Activated T-cell treated with anti-CD3 and anti-CD28 coated beads, Interleukin-2, amount 50 U/mL, for 72 hours (primary cell): ENCODE measurements around the gene ZNF274. TPM values are rescaled to one million over a fixed set of nuclear protein-coding genes. Genes with fewer than 3 reads are reported as not detected.

Experiments used
- ATAC-seq, 2 donors: fragments of 150-1000 bp; cut with Tn5 transposase; replicated peaks in 1 of 2; 2 replicates each; pipeline ENCODE4 v1.10.0; 2021; ENCODE audit warnings: moderate library complexity in 2 of 2, mild to moderate bottlenecking in 1 of 2
- DNase-seq, 2 donors: peaks; one replicate each; pipeline ENCODE4 v3.0.0; 2021 to 2022; ENCODE audit warnings: mixed read lengths in 1 of 2
- H3K27ac Mint-ChIP-seq: one replicate; pipeline ENCODE4 v1.8.0; 2022; ENCODE audit warnings: mild to moderate bottlenecking, moderate library complexity, mixed read lengths
- H3K27me3 Mint-ChIP-seq: one replicate; pipeline ENCODE4 v1.8.0; 2022; ENCODE audit warnings: low read depth, mixed read lengths
- H3K36me3 Mint-ChIP-seq, 2 donors: one replicate each; pipeline ENCODE4 v1.8.0; 2022; ENCODE audit warnings: mixed read lengths in 2 of 2, mild to moderate bottlenecking in 1 of 2; ENCODE audit not compliant: insufficient read depth in 2 of 2
- H3K4me1 Mint-ChIP-seq: one replicate; pipeline ENCODE4 v1.8.0; 2022; ENCODE audit warnings: low read depth, mixed read lengths
- H3K4me3 Mint-ChIP-seq, 2 donors: one replicate each; pipeline ENCODE4 v1.8.0; 2022; ENCODE audit warnings: mild to moderate bottlenecking in 2 of 2, mixed read lengths in 2 of 2, moderate library complexity in 2 of 2
- H3K9me3 Mint-ChIP-seq, 2 donors: one replicate each; pipeline ENCODE4 v1.8.0; 2022; ENCODE audit warnings: mixed read lengths in 2 of 2
- total RNA-seq, 2 donors: library from RNA; stranded (reverse); gene quantifications; one replicate each; pipeline ENCODE4 v1.2.3, GENCODE V29; 2022

The ZNF274 gene
- total RNA-seq, 2 donors from 2014 or later: 32.1 to 42.8 TPM

DNA sequence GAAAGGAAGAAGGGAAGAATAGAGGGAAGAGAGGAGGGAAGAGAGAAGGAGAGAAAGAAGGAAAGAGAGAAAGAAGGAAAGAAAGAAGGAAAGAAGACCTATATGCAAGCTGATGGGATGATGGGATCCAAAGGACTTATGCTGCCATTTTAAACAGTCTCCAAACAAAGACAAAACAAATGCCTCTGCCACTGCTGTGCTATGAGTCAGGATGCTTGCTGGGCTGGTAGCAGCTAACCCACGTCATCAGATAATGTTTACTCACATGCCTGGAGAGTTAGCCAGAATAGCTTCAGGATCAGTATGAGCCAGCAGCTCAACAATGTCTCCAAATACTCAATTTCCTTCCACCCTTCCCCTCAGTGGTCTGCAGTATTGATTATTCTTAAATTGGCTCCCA lies 12.0 kb upstream of the ZNF274 start:
- Mint-ChIP-seq H3K27ac (no peak overlapping the region), H3K4me3 (no peak overlapping the region), H3K36me3 (peaks cover 31 to 48% of the 10 kb centered on the region in 2 donors), H3K4me1 (no peaks in the 10 kb centered on the region), H3K9me3 (peaks cover 23 to 27% of the 10 kb centered on the region in 2 donors), H3K27me3 (no peaks in the 10 kb centered on the region)
- DNase-seq (no peak), ATAC-seq (peak in 1 of 2 donors; percentile 17)

GRCh38 chr19:58181902-58182576 lies 822 bp upstream of the ZNF274 start:
- Mint-ChIP-seq H3K4me1 (peaks cover 23% of the 10 kb centered on the region), H3K9me3 (peaks cover 11 to 32% of the 10 kb centered on the region in 2 donors), H3K4me3 (peak overlapping the region; percentile 97 to 98)

DNA sequence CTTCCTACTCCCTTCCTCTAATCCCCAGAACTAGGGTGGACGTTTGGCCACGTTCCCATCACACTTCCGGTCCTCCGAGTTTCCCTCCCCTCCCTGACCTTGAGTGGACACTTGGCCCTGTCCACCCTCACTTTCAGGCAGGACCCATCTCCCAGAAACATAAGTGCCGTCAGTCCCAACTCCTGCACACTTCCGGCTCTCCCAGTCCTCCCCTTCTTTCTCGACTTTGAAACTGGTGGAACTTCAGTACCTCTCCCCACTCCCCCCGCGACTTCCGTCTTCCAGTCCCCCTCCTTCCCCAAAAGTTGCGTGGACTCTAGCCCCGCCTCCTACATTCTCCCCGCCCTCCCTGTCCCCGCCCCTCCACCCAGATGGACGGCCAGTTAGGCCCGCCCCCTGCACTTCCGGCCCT lies 278 bp upstream of the ZNF274 start:
- no peaks in the 10 kb centered on the region for H3K27me3 Mint-ChIP-seq
- peak in 1 of 2 donors; percentile 89 for DNase-seq
- H3K36me3 Mint-ChIP-seq: peaks cover 46 to 65% of the 10 kb centered on the region in 2 donors
- H3K9me3 Mint-ChIP-seq: peaks cover 11 to 32% of the 10 kb centered on the region in 2 donors
- peak overlapping the region; percentile 96 for H3K27ac Mint-ChIP-seq
- H3K4me1 Mint-ChIP-seq: peaks cover 23% of the 10 kb centered on the region
- H3K4me3 Mint-ChIP-seq: peak overlapping the region; percentile 97 to 98
- no peak for ATAC-seq

More at GRCh38 chr19:58181902-58182576, 822 bp upstream of the ZNF274 start:
- Mint-ChIP-seq H3K27ac (peak overlapping the region; percentile 96), H3K27me3 (no peaks in the 10 kb centered on the region), H3K36me3 (peaks cover 42 to 62% of the 10 kb centered on the region in 2 donors)
- no peak for ATAC-seq
- peak; percentile 63 to 70 for DNase-seq

GRCh38 chr19:58183817-58184215 lies 955 bp downstream of the ZNF274 start:
- H3K4me3 Mint-ChIP-seq: peak overlapping the region; percentile 97 to 98
- peaks cover 11 to 30% of the 10 kb centered on the region in 2 donors for H3K9me3 Mint-ChIP-seq

DNA sequence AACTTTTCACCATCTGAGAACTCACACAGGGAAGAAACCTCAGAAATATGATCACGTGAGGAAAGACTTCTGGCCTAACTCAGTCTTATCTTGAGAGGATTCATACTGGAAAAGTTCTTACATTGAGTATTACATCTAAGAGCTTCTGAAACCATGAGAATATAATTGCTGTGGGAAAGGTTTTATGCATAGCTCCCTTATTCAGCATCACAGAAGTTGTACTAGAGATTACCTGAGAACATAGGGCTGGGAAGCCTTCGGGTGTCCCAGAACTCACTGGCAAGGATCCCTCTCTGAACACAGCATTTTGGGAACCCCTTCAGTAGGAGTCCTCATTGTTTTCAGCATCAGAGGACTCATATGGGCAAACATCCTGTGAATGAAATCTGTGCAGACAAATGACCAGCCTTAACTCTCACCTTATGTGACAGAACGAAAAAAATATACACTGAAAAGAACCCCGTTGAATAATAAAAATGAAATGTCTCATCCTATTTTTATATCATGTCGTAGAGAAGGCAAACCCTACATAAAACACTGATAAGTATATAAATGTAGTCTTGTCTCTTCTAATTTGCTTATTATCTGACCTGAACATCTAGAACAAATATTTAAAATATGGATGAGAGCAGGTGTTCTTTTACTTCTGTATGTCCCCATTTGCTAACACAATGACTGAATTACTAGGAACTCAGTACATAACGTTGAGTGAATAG lies 14.2 kb downstream of the ZNF274 start:
- H3K27ac Mint-ChIP-seq: no peak overlapping the region
- no peaks in the 10 kb centered on the region for H3K27me3 Mint-ChIP-seq
- peaks cover 63 to 92% of the 10 kb centered on the region in 2 donors for H3K36me3 Mint-ChIP-seq
- no peaks in the 10 kb centered on the region for H3K4me1 Mint-ChIP-seq
- DNase-seq: no peak
- ATAC-seq: no peak
- H3K4me3 Mint-ChIP-seq: no peak overlapping the region
- peaks cover 24 to 38% of the 10 kb centered on the region in 2 donors for H3K9me3 Mint-ChIP-seq

More at GRCh38 chr19:58183817-58184215, 955 bp downstream of the ZNF274 start:
- Mint-ChIP-seq H3K4me1 (peaks cover 23% of the 10 kb centered on the region), H3K27ac (peak overlapping the region; percentile 96), H3K27me3 (no peaks in the 10 kb centered on the region), H3K36me3 (peaks cover 47 to 75% of the 10 kb centered on the region in 2 donors)
- ATAC-seq (no peak), DNase-seq (no peak)

GRCh38 chr19:58203814-58204475 lies 21.1 kb downstream of the ZNF274 start:
- H3K27ac Mint-ChIP-seq: no peak overlapping the region
- H3K36me3 Mint-ChIP-seq: peaks cover 75 to 93% of the 10 kb centered on the region in 2 donors
- DNase-seq (no peak), ATAC-seq (no peak)
- H3K4me1 Mint-ChIP-seq: no peaks in the 10 kb centered on the region
- H3K4me3 Mint-ChIP-seq: no peak overlapping the region
- no peaks in the 10 kb centered on the region for H3K27me3 Mint-ChIP-seq
- H3K9me3 Mint-ChIP-seq: peaks cover 37 to 54% of the 10 kb centered on the region in 2 donors

- Mint-ChIP-seq H3K4me3 (no peak overlapping the region), H3K27me3 (no peaks in the 10 kb centered on the region), H3K27ac (no peak overlapping the region), H3K36me3 (peaks cover 77 to 93% of the 10 kb centered on the region in 2 donors), H3K9me3 (peaks cover 38 to 58% of the 10 kb centered on the region in 2 donors), H3K4me1 (no peaks in the 10 kb centered on the region)
- no peak for DNase-seq
- ATAC-seq: no peak
Measured at GRCh38 chr19:58204566-58204965, 21.7 kb downstream of the ZNF274 start.

GRCh38 chr19:58209577-58209976 lies 26.7 kb downstream of the ZNF274 start:
- Mint-ChIP-seq H3K36me3 (peaks cover 77 to 92% of the 10 kb centered on the region in 2 donors), H3K27ac (no peak overlapping the region), H3K27me3 (no peaks in the 10 kb centered on the region), H3K4me3 (no peak overlapping the region), H3K9me3 (peaks cover 39 to 68% of the 10 kb centered on the region in 2 donors), H3K4me1 (no peaks in the 10 kb centered on the region)
- no peak for ATAC-seq
- DNase-seq: no peak

- DNase-seq: no peak
- Mint-ChIP-seq H3K36me3 (peaks cover 62 to 77% of the 10 kb centered on the region in 2 donors), H3K4me1 (no peaks in the 10 kb centered on the region), H3K27me3 (no peaks in the 10 kb centered on the region), H3K9me3 (peaks cover 28 to 58% of the 10 kb centered on the region in 2 donors), H3K27ac (no peak overlapping the region), H3K4me3 (no peak overlapping the region)
- ATAC-seq: peak in 1 of 2 donors; percentile 6
Measured at GRCh38 chr19:58212336-58213074, 29.6 kb downstream of the ZNF274 start.

- Mint-ChIP-seq H3K36me3 (peaks cover 57 to 77% of the 10 kb centered on the region in 2 donors), H3K27me3 (no peaks in the 10 kb centered on the region), H3K27ac (no peak overlapping the region), H3K9me3 (peaks cover 24 to 56% of the 10 kb centered on the region in 2 donors), H3K4me3 (no peak overlapping the region), H3K4me1 (no peaks in the 10 kb centered on the region)
- ATAC-seq (no peak), DNase-seq (no peak)
Measured at GRCh38 chr19:58213075-58213369, 30.2 kb downstream of the ZNF274 start.

DNA sequence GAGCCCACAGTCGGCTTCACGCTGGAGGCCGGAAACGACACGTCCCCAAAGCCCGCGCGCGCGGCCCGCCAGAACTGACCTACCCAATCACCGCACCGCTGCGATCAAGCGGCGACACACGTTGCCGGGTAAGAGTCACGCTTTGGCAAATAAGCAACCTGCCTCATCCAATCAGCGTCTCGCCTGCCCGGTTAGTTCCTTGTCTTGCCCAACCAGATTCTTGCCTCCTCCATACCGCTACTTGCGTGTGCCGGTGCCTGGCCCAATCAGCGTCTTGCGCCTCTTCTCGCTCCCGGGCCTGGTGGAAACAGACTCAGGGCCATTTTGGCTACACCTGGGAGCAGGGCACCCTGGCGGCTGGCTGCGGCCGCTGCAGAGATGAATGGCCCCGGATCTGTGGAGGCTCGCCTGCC lies 34.2 kb downstream of the ZNF274 start:
- Mint-ChIP-seq H3K36me3 (peaks cover 27 to 42% of the 10 kb centered on the region in 2 donors), H3K4me3 (no peak overlapping the region), H3K27me3 (no peaks in the 10 kb centered on the region), H3K9me3 (peaks cover 17 to 38% of the 10 kb centered on the region in 2 donors), H3K27ac (no peak overlapping the region), H3K4me1 (no peaks in the 10 kb centered on the region)
- DNase-seq (no peak), ATAC-seq (no peak)

GRCh38 chr19:58217607-58218391 lies 34.9 kb downstream of the ZNF274 start:
- Mint-ChIP-seq H3K27ac (no peak overlapping the region), H3K27me3 (no peaks in the 10 kb centered on the region), H3K9me3 (peaks cover 17 to 33% of the 10 kb centered on the region in 2 donors), H3K4me1 (no peaks in the 10 kb centered on the region), H3K4me3 (no peak overlapping the region), H3K36me3 (peaks cover 22 to 40% of the 10 kb centered on the region in 2 donors)
- DNase-seq: no peak
- ATAC-seq: no peak
